NCI-H1694 (cell line): ENCODE results near the gene TGIF2LX.
"Not testable (repeated sequence)": the region's sequence is repeated elsewhere in the genome, so short reads cannot be mapped to it uniquely, and the experiment has no call there.

Experiments used
- DNase-seq: peaks from one replicate; lab custom pipeline; 2025; lab: John Stamatoyannopoulos, UW

The TGIF2LX gene

GRCh38 chrX:89921665-89922064 lies at the start of gene TGIF2LX:
Gene TGIF2LX, plus strand, starts transcription at chrX:89921908. Its CDS starts 178 bp downstream, at chrX:89922086.
- not testable (repeated sequence) for DNase-seq

- not testable (repeated sequence) for DNase-seq
These were observed 728 bp downstream of the TGIF2LX start for GRCh38 chrX:89922338-89922934.

DNA sequence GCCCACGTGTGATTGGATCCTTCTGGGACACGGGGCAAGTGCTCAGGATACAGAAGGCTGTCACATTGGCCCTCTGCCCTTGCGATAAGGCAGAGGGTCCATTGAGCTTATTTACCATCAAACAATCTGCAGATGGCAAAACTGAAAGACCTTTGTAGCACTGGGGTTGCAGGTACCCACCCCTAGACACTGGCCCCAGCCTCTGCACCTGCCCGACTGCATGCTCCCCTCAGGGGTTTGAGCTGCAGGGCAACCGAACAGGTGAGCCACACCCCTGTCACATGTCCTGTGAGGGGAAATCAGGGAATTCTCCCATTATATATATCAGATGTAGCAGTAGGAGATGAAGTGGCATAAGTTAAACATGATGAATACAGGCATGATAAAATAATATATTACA lies 21.4 kb downstream of the TGIF2LX start:
- DNase-seq = not testable (repeated sequence)

DNA sequence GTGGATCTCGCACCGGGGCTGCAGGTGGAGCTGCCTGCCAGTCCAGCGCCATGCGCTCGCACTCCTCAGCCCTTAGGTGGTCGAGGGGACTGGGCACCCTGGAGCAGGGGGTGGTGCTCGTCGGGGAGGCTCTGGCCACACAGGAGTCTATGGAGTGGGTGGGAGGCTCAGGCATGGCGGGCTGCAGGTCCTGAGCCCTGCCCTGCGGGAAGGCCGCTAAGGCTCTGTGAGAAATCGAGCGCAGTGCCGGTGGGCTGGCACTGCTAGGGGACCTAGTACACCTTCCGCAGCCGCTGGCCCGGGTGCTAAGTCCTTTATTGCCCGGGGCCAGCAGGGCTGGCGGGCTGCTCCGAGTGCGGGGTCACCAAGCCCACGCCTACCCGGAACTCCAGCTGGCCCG lies 43.9 kb downstream of the TGIF2LX start:
- DNase-seq = not testable (repeated sequence)
